Small intestine (tissue), 7 donors: ENCODE results near the gene MAGI1. TPM values are rescaled to one million over a fixed set of nuclear protein-coding genes. Genes with fewer than 3 reads are reported as not detected.
A peak's percentile ranks its signal among the peaks of the same experiment; 100 is the strongest.

Source experiments
- DNase-seq, 2 donors: peaks; one replicate each; pipeline versions ENCODE4 v3.0.0 to v3.0.0-alpha.2; 2013
- FAIRE-seq: peaks from 2 replicates; lab custom pipeline; 2012; peaks lifted over from hg19 to GRCh38; lab: Jason Lieb, UNC
- H3K27ac ChIP-seq, 3 donors: one replicate each; pipeline ENCODE4 v1.5.1; 2013; ENCODE audit warnings: low read length in 2 of 3, mild to moderate bottlenecking in 2 of 3, control low read depth in 1 of 3, inconsistent platforms in 1 of 3, low read depth in 1 of 3, moderate library complexity in 1 of 3
- H3K27me3 ChIP-seq, 3 donors: one replicate each; pipeline ENCODE4 v1.6.1; 2013; ENCODE audit warnings: low read length in 3 of 3, inconsistent platforms in 1 of 3; ENCODE audit not compliant: control insufficient read depth in 3 of 3, insufficient read depth in 3 of 3
- H3K36me3 ChIP-seq, 3 donors: one replicate each; pipeline ENCODE4 v1.6.1; 2013; ENCODE audit warnings: low read length in 3 of 3, inconsistent platforms in 1 of 3, low read depth in 1 of 3, mild to moderate bottlenecking in 1 of 3, moderate library complexity in 1 of 3; ENCODE audit not compliant: control insufficient read depth in 3 of 3, insufficient read depth in 2 of 3
- H3K4me1 ChIP-seq, 3 donors: one replicate each; pipeline ENCODE4 v1.6.1; 2013; ENCODE audit warnings: low read length in 2 of 3, inconsistent platforms in 1 of 3, low read depth in 1 of 3, mild to moderate bottlenecking in 1 of 3, moderate library complexity in 1 of 3; ENCODE audit not compliant: control insufficient read depth in 3 of 3, insufficient read depth in 2 of 3
- H3K4me3 ChIP-seq, 3 donors: one replicate each; pipeline ENCODE4 v1.5.1; 2013; ENCODE audit warnings: low read length in 3 of 3, control low read depth in 1 of 3, inconsistent platforms in 1 of 3, low read depth in 1 of 3, mild to moderate bottlenecking in 1 of 3, moderate library complexity in 1 of 3
- H3K9me3 ChIP-seq, 2 donors: one replicate each; pipeline ENCODE4 v1.6.1; 2013; ENCODE audit warnings: low read depth in 1 of 2, low read length in 1 of 2; ENCODE audit not compliant: control insufficient read depth in 2 of 2, insufficient read depth in 1 of 2
- WGBS, 3 donors: extraction: QIAGEN DNeasy Blood & Tissue Kit; methylation state at CpG; one replicate each; pipeline ENCODE4 v1.1.7; 2013; 5-methylcytosine and 5-hydroxymethylcytosine counted together
- polyA plus RNA-seq, 4 donors: library from polyadenylated mRNA; stranded (reverse) in 3 of 4; unstranded in 1 of 4; fragments of 200-250 nt in 3 of 4; fragments of 120-200 nt in 1 of 4; gene quantifications; one replicate each; pipeline versions ENCODE4 v1.2.1 to v1.2.3, GENCODE V29; 2013
- donor health status: healthy with polysubstance abuse.
- donor health status: control.
- donor health status: control.
- donor health status: Bipolar disorder and iron deficiency.
- donor health status: healthy.

The MAGI1 gene
- polyA plus RNA-seq, 4 donors = 10.0 to 35.1 (median 12.6) TPM

GRCh38 chr3:65745306-65745705 is 293.4 kb downstream of the MAGI1 start:
- DNase-seq (no peak), FAIRE-seq (no peak)
- Histone ChIP-seq H3K36me3 (no peaks in the 10 kb centered on the region), H3K27ac (no peak overlapping the region), H3K9me3 (no peaks in the 10 kb centered on the region), H3K4me3 (no peak overlapping the region), H3K4me1 (no peaks in the 10 kb centered on the region), H3K27me3 (no peaks in the 10 kb centered on the region)
- WGBS, 3 donors = 91 to 95% (median 94%) methylated on average over 2 of the region's 2 CpGs

- H3K27me3 ChIP-seq = no peaks in the 10 kb centered on the region
- FAIRE-seq (no peak), DNase-seq (no peak)
- no peak overlapping the region for H3K4me3 ChIP-seq
- H3K36me3 ChIP-seq = no peaks in the 10 kb centered on the region
- 73 to 93% (median 74%) methylated on average over 1 of the region's 1 CpG for WGBS, 3 donors
- no peaks in the 10 kb centered on the region for H3K9me3 ChIP-seq
- no peaks in the 10 kb centered on the region for H3K4me1 ChIP-seq
- H3K27ac ChIP-seq = no peak overlapping the region
Observed at GRCh38 chr3:65742914-65743313, 295.8 kb downstream of the MAGI1 start.

DNA sequence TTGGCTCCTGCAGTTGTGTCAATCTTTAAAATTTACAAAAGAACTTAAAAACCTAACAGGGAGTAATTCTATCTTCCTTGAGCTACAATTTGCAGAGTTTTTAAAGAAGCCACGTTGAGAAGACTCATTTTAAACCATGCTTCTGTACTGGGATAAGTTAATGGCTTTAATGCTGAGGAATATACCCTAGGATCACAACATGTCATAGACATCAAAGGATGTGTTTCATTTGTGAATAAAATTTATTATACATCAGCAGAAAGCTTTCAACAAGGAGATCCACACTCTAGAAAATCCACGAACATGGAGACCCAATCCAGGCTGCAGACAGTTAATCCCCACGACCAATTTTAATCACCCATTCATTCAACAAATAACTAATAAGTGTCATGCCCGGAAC is 297.2 kb downstream of the MAGI1 start:
- no peaks in the 10 kb centered on the region for H3K27me3 ChIP-seq
- H3K9me3 ChIP-seq = no peaks in the 10 kb centered on the region
- H3K4me3 ChIP-seq = no peak overlapping the region
- H3K36me3 ChIP-seq = no peaks in the 10 kb centered on the region
- H3K27ac ChIP-seq = no peak overlapping the region
- no peak for FAIRE-seq
- no peak for DNase-seq
- WGBS, 3 donors = 78 to 91% (median 84%) methylated on average over 4 of the region's 4 CpGs
- H3K4me1 ChIP-seq = no peaks in the 10 kb centered on the region

- no peak overlapping the region for H3K4me3 ChIP-seq
- H3K27me3 ChIP-seq = no peaks in the 10 kb centered on the region
- H3K4me1 ChIP-seq = no peaks in the 10 kb centered on the region
- no peak overlapping the region for H3K27ac ChIP-seq
- no peaks in the 10 kb centered on the region for H3K36me3 ChIP-seq
- 50 to 58% (median 56%) methylated on average over 3 of the region's 3 CpGs for WGBS, 3 donors
- no peak for FAIRE-seq
- DNase-seq = no peak
- no peaks in the 10 kb centered on the region for H3K9me3 ChIP-seq
Observed at GRCh38 chr3:65739901-65740541, 298.7 kb downstream of the MAGI1 start.

DNA sequence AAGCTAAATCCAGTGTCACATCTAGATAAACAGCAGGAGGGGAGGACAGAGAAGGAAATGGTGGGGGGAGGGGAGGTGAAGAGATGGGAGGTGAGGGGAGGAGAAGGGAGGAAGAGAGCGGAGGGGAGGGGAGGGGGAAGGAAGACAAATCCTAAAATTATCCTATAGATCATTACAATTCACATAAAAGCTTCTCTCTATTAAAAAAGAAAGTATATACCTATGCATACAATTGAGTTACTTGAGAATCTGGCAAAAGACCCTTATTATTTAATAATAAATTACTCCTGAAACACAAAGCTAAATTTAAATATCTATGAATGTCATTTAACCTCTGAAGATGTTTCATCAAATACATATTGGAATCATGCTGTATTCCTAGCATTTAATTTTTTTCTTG is 303.9 kb downstream of the MAGI1 start:
- H3K27me3 ChIP-seq = no peaks in the 10 kb centered on the region
- 78 to 85% (median 80%) methylated on average over 1 of the region's 1 CpG for WGBS, 3 donors
- H3K9me3 ChIP-seq = no peaks in the 10 kb centered on the region
- DNase-seq (no peak), FAIRE-seq (no peak)
- no peaks in the 10 kb centered on the region for H3K4me1 ChIP-seq
- H3K36me3 ChIP-seq = no peaks in the 10 kb centered on the region
- H3K27ac ChIP-seq = no peak overlapping the region
- H3K4me3 ChIP-seq = no peak overlapping the region

GRCh38 chr3:65734382-65734781 is 304.3 kb downstream of the MAGI1 start:
- no peak overlapping the region for H3K4me3 ChIP-seq
- H3K27me3 ChIP-seq = no peaks in the 10 kb centered on the region
- no peaks in the 10 kb centered on the region for H3K36me3 ChIP-seq
- H3K27ac ChIP-seq = no peak overlapping the region
- FAIRE-seq (no peak), DNase-seq (no peak)
- H3K4me1 ChIP-seq = no peaks in the 10 kb centered on the region
- WGBS, 3 donors = 77 to 83% (median 78%) methylated on average over 3 of the region's 3 CpGs
- no peaks in the 10 kb centered on the region for H3K9me3 ChIP-seq

GRCh38 chr3:65733459-65733858 is 305.3 kb downstream of the MAGI1 start:
- Histone ChIP-seq H3K4me1 (no peaks in the 10 kb centered on the region), H3K36me3 (no peaks in the 10 kb centered on the region), H3K4me3 (no peak overlapping the region), H3K27me3 (no peaks in the 10 kb centered on the region), H3K27ac (no peak overlapping the region), H3K9me3 (no peaks in the 10 kb centered on the region)
- 67 to 79% (median 68%) methylated on average over 1 of the region's 1 CpG for WGBS, 3 donors
- DNase-seq = no peak
- no peak for FAIRE-seq

DNA sequence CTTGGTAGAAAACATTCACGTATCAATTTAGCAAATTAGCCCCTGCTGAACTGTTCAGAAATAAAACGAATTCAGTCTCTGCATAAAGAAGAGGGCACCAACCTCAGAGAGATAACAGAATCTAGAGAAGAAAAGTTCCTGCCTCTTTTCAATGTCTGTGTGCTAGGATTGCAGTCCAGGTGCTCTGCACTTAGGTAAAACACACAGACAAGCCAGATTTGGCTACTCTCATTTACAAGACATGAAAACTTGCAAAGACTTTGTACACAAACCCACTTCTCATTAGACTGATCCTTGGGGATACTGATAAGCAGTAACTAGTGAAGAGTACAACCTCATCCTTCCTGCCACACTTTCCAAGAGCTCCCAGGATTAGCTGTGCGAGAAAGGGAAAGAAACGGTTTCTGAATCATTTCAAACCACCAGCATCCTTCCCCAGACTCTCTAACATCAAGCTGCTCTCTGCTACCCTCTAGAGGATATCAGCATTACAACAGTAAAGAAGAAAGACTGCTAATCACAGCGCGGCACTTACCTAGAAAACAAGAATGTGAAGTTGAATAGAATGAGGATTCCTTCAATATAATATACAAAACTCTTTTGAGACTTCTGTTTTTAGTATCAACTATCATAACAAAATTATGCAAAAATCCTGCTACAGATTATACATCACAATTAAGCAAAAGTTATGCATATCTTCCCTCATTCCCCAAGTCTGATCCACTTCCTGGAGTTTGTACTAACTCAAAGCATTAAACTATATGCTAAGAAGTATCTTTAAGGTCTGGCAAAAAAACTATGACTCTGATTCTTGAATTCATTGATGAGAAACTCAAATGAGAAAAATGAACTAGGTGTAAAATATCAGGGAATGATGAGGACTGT is 306.4 kb downstream of the MAGI1 start:
- no peaks in the 10 kb centered on the region for H3K4me1 ChIP-seq
- FAIRE-seq (no peak), DNase-seq (peak; percentile 66)
- no peaks in the 10 kb centered on the region for H3K9me3 ChIP-seq
- H3K36me3 ChIP-seq = no peaks in the 10 kb centered on the region
- no peak overlapping the region for H3K27ac ChIP-seq
- no peaks in the 10 kb centered on the region for H3K27me3 ChIP-seq
- no peak overlapping the region for H3K4me3 ChIP-seq
- WGBS, 3 donors = 32 to 33% (median 32%) methylated on average over 6 of the region's 6 CpGs
